A172 (cell line): ENCODE measurements around the gene GCN1. TPM values are rescaled to one million over a fixed set of nuclear protein-coding genes. Genes with fewer than 3 reads are reported as not detected.
"Not testable (repeated sequence)": the region's sequence is repeated elsewhere in the genome, so short reads cannot be mapped to it uniquely, and the experiment has no call there.

ENCODE experiments used
- DNase-seq: peaks from one replicate; pipeline ENCODE4 v3.0.0-alpha.2; 2015; ENCODE audit warnings: low spot score
- total RNA-seq: library from RNA; depleted of rRNA; stranded (reverse); fragments of >200 nt; shearing (Covaris generic); gene quantifications from 2 replicates; pipeline ENCODE4 v1.2.3, GENCODE V29; 2014

Gene GCN1
- total RNA-seq, 1 experiment from 2014 or later, result 41.5 TPM

- DNase-seq, result no peak
These were observed 21.5 kb upstream of the GCN1 start for GRCh38 chr12:120215766-120216735.

DNA sequence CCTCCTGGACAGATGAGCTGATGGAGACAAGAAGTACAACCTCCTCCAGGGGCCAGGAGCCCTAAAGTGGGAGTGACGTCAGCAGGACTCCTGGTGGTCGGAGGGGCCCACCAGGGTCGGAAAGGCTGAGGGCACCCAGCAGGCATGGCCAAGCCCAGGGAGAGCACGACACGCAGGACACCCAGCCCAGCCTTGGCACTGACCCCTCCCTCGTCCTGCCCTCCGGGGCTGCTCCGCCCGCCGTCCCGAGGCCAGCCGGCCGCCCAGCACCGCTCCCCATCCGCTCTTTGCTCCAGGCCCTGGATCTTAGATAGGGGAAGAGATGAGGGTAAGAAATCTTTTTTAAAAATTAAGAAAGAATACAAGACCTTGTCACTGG is 20.8 kb upstream of the GCN1 start:
- no peak for DNase-seq

- DNase-seq, result no peak
These were observed 20.3 kb upstream of the GCN1 start for GRCh38 chr12:120214626-120215356.

GRCh38 chr12:120213758-120214157 is 19.2 kb upstream of the GCN1 start:
- DNase-seq, result no peak

GRCh38 chr12:120213182-120213581 is 18.7 kb upstream of the GCN1 start:
- not testable (repeated sequence) for DNase-seq

DNA sequence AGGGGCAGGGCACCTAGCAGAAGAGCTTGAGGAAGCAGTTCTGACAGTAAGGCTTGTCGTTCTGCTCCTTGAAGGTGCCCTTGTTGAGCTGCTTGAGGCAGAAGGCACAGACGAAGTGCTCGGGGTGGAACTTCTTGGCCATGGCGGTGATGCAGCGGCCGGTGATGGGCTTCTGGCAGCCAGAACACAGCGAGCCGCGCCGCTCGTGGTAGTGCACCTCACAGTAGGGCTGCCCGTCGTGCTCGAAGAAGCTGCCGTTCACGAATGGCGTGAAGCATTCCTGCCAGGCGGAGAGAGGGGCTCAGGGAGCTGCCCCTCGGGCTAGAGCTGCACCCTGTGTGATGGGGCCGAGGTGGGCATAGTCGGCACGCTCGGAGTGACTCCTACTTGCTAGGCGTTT is 17.8 kb upstream of the GCN1 start:
- no peak for DNase-seq

DNA sequence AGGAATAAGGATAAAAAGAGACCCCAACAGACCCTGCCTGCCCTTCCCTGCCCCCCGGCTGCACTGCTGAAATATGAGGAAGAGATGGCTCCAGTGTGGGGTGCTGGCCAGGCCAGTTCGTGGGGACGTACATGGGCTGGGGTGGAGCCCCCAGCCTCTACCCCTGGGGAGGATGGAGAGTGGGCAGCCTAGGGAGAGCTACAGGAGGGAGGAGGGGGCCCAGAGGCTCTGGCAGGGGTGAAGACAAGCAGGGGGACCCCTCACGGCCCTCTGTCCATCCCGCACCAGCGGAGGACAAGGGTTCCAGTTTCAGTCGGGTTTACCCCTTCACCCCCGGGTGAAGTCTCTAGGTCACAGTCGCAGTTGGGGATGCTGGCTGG is 17.4 kb upstream of the GCN1 start:
- DNase-seq, result no peak

DNA sequence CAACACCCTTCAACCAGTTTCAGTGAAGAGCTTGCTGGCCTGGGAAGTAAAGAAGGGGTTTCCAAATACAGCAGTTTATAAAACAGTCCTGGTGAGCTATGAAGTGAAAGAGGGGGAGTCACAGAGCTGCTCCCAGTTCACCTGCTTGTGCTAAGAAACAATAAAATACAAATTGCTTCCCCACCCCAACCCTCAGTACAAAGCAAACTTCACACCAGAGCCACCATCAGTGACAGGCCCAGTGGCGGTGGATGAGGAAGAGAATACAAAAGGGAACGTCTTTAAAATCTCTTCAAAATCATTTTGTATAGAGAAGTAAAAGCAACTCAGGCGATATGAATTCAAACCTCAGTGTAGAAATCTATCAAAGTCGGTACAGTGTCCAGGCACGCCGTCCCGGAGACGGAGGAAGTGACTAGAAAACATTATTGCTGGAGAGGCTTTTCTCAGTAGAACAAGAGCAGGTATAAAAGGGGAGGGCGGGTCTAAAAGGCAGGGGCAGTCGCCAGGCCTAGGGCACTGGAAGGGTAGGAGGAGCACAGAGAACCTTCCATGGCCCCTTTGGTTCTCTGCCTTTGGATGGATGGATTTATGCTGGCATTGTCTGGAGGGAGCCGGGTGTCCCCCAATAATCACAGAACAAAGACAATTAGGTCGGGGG is 16.9 kb upstream of the GCN1 start:
- DNase-seq, result no peak

- no peak for DNase-seq
These were observed 15.3 kb upstream of the GCN1 start for GRCh38 chr12:120209851-120210250.

GRCh38 chr12:120207227-120207626 is 12.7 kb upstream of the GCN1 start:
- DNase-seq, result no peak

- not testable (repeated sequence) for DNase-seq
These were observed 12.3 kb upstream of the GCN1 start for GRCh38 chr12:120206781-120207180.

GRCh38 chr12:120206228-120206627 is 11.7 kb upstream of the GCN1 start:
- no peak for DNase-seq

DNA sequence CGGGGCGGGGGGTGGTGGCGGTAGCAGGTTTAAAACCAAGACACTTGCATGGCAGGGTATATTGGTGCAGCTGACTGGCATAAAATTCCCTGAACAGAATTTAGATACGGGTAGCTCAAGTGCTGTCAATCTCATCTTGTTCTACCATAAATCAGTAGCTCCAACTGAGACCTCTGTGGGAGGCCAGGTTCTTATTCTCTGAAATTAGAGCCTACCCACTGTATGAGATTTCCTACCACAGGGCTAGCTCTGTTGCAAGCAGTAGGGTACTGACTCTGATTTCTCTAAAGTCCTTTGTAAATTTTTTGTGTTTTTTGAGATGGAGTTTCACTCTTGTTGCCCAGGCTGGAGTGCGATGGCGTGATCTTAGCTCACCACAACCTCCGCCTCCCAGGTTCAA is 9.7 kb upstream of the GCN1 start:
- no peak for DNase-seq

GRCh38 chr12:120200364-120200800 is 5.9 kb upstream of the GCN1 start:
- DNase-seq, result no peak

GRCh38 chr12:120199595-120200306 is 5.2 kb upstream of the GCN1 start:
- DNase-seq, result peak; percentile 55

GRCh38 chr12:120199025-120199424 is 4.5 kb upstream of the GCN1 start:
- DNase-seq, result no peak

DNA sequence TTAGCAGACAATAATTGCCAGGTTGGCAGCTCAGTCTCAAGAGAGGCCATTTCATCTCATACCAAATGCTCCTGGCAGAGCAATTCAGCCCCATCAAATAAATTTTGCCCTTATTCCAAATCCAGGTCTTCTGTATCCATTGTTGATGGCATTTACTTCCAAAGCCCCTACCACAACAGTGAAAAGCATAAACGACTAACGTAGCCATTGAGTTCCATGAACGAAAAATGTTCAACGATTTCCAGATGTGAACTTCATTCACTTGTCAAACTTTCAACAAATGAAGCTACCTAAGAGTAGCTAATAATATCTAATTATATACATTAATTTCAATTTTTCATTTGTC is 3.0 kb upstream of the GCN1 start:
- no peak for DNase-seq

DNA sequence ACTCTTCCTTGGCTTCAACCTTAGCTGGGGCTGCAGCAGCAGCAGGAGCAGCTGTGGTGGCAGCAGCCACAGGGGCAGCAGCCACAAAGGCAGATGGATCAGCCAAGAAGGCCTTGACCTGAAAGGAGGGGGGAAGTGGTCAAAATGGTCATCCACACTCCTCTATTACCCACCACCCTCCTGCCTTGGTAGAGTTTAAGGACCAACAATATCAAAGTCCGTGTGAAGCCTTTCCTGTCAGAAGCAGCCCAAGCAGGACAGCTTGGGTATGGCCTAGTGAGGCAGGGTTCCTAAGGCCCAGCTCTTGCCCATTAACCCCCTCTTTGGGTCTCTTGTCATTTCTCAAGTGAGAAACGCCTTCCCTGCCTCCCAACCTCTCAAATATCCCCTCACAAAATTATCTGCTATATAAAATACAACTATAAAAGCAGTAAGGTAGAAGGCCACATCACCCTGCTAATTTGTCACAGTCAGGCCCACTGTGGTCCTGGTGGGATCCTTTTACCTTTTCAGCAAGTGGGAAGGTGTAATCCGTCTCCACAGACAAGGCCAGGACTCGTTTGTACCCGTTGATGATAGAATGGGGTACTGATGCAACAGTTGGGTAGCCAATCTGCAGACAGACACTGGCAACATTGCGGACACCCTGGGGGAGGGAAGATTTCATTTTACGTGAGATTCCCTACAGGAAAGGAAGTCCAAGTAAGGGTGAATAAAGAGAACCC is 2.5 kb upstream of the GCN1 start:
- not testable (repeated sequence) for DNase-seq

DNA sequence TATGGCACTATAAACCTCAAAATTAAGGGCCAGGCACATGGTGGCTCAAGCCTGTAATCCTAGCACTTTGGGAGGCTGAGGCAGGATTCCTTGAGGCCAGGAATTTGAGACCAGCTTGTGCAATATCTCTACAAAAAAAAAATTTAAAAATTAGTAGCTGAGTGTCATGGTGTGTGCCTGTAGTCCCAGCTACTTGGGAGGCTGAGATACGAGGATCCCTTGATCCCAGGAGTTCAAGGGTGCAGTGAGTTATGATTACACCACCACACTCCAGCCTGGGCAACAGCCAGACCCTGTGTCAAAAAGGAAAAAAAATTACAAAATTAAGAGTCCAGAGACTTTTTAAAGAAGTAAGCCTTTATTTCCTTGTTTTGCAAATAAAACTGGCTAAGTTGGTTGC is 1.8 kb upstream of the GCN1 start:
- DNase-seq, result no peak

- no peak for DNase-seq
These were observed 335 bp downstream of the GCN1 start for GRCh38 chr12:120194226-120194533.

- DNase-seq, result not testable (repeated sequence)
These were observed 1.2 kb downstream of the GCN1 start for GRCh38 chr12:120193286-120193685.
